Sciatic nerve (tissue), 2 donors: Measurements from ENCODE around the gene KRTAP5-9. TPM values are rescaled to one million over a fixed set of nuclear protein-coding genes. Genes with fewer than 3 reads are reported as not detected.
A peak's percentile ranks its signal among the peaks of the same experiment; 100 is the strongest.
"Not testable (repeated sequence)": the region's sequence is repeated elsewhere in the genome, so short reads cannot be mapped to it uniquely, and the experiment has no call there.

Experiments
- ATAC-seq: fragments of 200-7000 bp; cut with Tn5 transposase; one replicate; pipeline ENCODE4 v1.9.1; 2020; ENCODE audit warnings: mild to moderate bottlenecking, moderate library complexity
- DNase-seq: peaks from one replicate; pipeline ENCODE4 v3.0.0-alpha.2; 2020; ENCODE audit warnings: low spot score
- intact Hi-C: fragments of 100-400 bp; cut with DNase I; formaldehyde crosslinking; loops from one replicate; pipeline ENCODE4 v1.14.2; 2022
- total RNA-seq: library from RNA; stranded (reverse); fragmentation: NEBNext Ultra II Directional; extraction: Animal tissue kit (Norgen Biotek cat#: 25700); gene quantifications from one replicate; pipeline ENCODE4 v1.2.1, GENCODE V29; 2021
- donor health status: DM: no; HTN: no; CAD: no.
- donor health status: DM: no; HTN: no; CAD: no.

The KRTAP5-9 gene
- total RNA-seq, 1 donor from 2014 or later: 0.40 TPM

GRCh38 chr11:71554996-71555395, 6.8 kb downstream of the KRTAP5-9 start:
- DNase-seq (no peak), ATAC-seq (no peak)
- intact Hi-C loops: no loop called here

DNA sequence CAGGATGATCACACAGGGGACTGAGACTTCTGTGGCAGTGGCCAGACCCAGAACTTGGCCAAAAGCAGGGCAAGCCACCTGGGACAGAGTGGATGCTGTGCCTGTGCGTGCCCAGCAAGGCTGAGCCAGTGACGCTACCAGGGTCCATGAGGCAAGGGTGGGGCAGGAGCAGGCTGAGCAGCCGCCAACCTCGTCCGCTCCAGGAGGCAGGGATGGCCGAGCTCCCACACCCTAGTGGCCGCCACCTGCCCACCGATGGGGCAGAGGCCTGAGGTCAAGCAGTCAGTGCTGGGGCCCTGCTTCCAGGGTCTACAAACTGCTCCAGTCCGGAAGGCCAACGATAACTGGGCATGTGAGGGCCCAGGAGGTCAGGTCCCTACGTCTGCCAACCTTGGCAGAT, 7.3 kb downstream of the KRTAP5-9 start:
- intact Hi-C loops: no loop called here
- no peak for DNase-seq
- ATAC-seq: no peak

DNA sequence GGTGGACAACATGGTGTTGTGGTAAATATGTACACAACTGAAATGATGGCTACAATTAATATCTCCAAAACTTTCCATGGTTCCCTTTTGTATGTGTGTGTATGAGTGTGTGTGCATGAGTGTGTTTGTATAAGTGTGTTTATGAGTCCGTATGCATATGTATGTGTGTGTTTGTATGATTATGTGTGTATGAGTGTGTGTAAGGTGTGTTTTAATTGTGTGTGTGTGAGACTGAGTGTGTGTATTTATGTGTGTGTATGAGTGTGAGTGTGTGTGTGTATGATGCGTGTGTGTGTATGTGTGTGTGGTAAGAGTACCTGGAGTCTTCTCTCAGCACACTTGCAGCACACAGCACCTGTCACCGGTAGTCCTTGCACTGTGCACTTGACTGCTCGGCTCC, 7.8 kb downstream of the KRTAP5-9 start:
- intact Hi-C loops: no loop called here
- ATAC-seq: no peak

GRCh38 chr11:71557257-71557656, 9.0 kb downstream of the KRTAP5-9 start:
- no peak for DNase-seq
- intact Hi-C loops: no loop called here

More for the DNA sequence above, 7.8 kb downstream of the KRTAP5-9 start:
- DNase-seq: no peak

DNA sequence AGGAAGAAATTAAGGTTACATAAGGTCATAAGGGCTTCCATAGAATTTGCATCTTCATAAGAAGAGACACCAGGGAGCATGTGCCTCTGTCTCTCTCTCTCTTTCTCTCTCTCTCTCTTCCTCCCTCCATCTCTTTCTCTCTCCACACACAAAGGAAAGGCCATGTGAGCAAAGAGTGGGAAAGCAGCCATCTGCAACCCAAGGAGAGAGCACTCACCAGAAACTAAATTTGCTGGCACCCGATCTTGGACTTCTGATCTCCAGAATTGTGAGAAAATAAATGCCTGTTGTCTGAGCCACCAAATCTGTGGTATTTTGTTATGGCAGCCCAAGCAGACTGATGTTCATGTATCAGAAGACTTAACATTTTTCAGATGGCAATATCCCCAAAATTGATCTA, 10.8 kb downstream of the KRTAP5-9 start:
- ATAC-seq (no peak), DNase-seq (no peak)
- intact Hi-C loops: no loop called here

More at GRCh38 chr11:71557257-71557656, 9.0 kb downstream of the KRTAP5-9 start:
- no peak for ATAC-seq

DNA sequence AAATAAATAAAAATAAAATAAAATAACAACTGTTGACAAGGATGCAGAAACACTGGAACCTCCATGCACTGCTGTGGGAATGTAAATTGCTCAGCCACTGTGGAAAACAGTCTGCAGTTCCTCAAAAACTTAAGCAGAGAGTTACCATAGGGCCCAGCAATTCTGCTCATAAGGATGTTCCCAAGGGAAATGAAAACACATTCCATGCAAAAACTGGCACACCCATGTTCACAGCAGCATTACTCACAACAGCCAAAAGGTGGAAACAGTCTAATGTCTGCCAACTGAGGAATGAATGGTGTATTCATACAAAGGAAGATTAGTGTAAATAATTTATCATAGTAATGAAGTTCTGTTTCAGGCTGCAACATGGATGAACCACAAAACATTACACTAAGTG, 13.9 kb downstream of the KRTAP5-9 start:
- DNase-seq (no peak), ATAC-seq (no peak)
- intact Hi-C loops: no loop called here

GRCh38 chr11:71563406-71563805, 15.2 kb downstream of the KRTAP5-9 start:
- DNase-seq: no peak
- intact Hi-C loops: no loop called here
- no peak for ATAC-seq

DNA sequence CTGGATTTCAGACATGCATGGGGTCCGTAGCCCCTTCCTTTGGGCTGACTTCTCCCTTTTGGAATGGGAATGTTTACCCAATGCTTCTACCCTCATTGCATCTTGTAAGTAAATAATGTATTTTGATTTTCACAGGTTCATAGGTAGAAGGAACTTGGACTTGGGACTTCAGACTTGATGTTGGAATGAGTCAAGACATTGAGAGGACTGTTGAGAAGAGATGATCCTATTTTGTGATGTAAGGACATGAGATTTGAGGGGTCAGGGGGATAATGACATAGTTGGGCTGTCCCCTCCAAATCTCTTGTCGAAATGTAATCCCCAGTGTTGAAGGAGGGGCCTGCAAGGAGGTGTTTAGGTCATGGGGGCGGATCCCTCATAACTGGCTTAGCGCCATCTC, 16.2 kb downstream of the KRTAP5-9 start:
- ATAC-seq: no peak
- intact Hi-C loops: no loop called here
- no peak for DNase-seq

DNA sequence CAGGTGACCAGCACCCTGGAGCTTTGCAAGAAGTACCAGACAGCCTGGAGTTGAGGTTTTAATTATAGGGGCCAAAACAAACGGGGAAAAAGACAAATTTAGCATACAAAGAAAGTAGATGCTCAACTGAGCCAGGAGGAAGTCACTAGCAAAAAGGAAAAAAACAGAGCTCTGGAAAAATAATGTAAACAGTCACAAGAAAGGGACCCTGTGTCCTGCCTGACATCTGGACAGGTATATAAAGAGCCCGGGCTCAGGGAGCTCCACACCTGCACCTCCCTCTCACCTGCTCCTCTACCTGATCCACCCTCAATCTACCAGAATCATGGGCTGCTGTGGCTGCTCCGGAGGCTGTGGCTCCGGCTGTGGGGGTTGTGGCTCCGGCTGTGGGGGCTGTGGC, 17.0 kb downstream of the KRTAP5-9 start, which contains the start of gene KRTAP5-10:
KRTAP5-10 (plus strand) TSS at position 301 of the 400 bp plus-strand sequence; CDS start at position 326, 25 bp downstream.
- no peak for DNase-seq
- intact Hi-C loops: no loop called here
- no peak for ATAC-seq

DNA sequence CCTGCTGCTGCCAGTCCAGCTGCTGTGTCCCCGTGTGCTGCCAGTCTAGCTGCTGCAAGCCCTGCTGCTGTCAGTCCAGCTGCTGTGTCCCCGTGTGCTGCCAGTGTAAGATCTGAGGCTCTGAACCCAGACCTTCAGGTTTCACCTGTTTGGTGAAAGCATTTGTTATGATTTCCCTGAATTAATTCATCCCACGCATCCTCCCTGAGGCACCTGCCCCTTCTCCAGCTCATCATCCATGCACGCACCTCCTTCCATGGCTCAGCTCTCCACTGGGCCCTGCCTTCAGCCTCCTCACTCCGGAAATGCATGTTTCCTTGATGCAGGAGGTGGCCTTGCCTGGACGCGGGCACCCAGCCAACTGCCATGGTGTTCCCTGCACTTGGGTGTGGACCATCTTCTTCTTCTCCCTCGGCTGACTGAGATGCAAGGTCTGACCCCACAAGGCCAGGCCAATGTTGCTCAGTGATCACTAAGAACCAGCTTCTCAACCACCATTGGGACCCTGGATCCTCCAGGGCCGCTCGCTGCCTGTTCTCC, 17.9 kb downstream of the KRTAP5-9 start:
- no peak for DNase-seq

GRCh38 chr11:71566626-71567599, 18.7 kb downstream of the KRTAP5-9 start:
- ATAC-seq, DNase-seq, intact Hi-C loops: not testable (repeated sequence)

More for the DNA sequence above, 17.9 kb downstream of the KRTAP5-9 start:
- intact Hi-C loops: no loop called here
- no peak for ATAC-seq

DNA sequence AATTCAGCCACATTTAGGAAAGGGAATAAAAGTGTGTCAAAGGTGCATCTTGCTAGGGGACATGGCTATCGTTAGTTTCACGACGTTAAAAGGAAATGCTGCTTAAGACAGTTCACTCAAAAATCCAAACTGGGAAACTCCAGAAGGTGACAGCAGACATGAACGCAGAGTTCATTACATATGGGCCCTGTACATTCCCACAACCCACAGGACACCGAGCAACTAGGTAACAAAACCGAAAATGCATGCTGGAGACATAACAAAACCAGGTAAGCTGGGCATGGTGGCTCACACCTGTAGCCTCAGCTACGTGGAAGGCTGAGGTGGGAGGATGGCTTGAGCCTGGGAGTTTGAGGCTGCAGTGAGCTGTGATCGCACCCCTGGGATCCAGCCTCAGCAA, 19.4 kb downstream of the KRTAP5-9 start:
- intact Hi-C loops, ATAC-seq, DNase-seq: not testable (repeated sequence)

GRCh38 chr11:71568704-71569349, 20.6 kb downstream of the KRTAP5-9 start:
- ATAC-seq (peak; percentile 32), DNase-seq (no peak)
- intact Hi-C loops: no loop called here

GRCh38 chr11:71571101-71571850, 23.1 kb downstream of the KRTAP5-9 start:
- DNase-seq, ATAC-seq, intact Hi-C loops: not testable (repeated sequence)

DNA sequence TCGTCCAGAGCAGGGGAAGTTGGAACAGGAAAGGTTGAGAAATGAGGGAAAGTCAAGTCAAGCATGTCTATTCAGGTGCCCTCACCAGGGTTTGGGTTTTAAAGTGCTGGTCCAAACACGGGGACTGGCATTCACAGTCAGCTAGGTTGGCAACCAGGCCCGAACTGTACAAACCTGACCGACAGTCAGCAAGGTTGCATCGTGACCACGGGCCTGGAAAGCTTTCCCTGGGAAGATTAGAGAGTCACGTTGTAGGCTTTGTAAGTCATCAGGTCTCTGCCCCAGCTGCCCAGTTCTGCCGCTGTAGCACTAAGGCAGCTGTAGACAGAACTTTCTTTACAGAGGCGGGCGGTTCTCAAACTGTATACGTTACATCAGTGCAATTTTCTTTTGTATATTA, 24.6 kb downstream of the KRTAP5-9 start:
- ATAC-seq: no peak
- intact Hi-C loops: no loop called here
- no peak for DNase-seq

DNA sequence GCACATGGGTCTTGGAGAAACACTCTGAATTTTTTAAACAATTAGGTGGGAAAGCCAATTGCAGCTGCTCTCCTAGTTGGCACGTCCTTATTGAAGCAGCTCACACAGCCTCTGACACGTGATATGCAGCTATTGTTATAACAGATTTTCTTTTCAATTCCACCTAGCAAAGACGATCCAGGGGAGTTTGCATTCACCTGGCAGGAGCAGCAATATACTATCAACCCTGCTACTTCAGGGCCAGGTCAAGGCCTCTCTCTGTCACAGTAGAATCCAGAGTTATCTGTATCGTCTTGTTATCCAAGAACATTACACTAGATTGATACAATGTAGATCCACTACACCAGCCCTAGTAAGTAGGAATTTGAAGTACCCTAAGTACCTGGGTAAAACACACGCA, 26.2 kb downstream of the KRTAP5-9 start:
- no peak for ATAC-seq
- no peak for DNase-seq
- intact Hi-C loops: no loop called here

- ATAC-seq (no peak), DNase-seq (no peak)
- intact Hi-C loops: no loop called here
Observed at GRCh38 chr11:71575723-71576424, 27.7 kb downstream of the KRTAP5-9 start.

DNA sequence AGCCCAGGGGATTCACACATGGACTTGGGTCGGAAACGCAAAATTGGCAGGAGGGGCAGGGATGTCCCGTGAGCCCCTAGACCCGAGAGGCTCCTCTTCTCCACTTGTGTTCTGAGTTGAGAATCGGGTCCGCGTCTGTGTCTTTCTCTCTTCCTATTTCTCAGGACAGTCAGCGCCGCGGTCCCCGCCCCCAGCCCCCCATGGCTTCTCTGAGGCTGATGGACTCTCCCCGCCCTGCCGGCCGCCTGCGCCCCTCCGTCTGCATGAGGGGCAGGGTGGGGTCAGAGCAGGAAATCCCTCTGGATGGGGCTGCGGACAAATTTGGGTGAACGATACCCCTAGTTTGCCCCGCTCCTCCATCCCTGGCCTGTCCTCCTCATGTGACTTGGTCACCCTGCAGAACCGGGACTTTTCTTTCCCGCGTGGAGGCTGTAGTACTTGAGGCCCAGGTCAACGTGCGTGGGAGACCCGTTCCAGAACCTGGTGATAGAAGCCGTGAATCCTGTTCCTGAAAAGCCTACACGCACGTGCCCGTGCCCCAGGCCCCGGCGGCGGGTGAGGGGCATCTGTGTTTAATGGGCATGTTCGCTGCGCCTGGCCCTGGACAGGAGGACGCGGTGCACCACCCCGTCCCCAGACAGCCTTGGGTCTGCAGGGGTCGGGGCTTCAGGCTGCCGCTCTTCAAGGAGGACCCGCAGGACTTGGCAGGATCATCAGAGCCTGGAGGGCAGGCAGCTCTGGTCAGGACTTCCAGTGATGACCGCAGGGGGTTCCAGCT, 28.7 kb downstream of the KRTAP5-9 start:
- ATAC-seq, DNase-seq, intact Hi-C loops: not testable (repeated sequence)
